ENCODE data around the gene CAMKK1.

CAMKK1 gene

GRCh38 chr17:3918372-3919122, 25.7 kb upstream of the CAMKK1 start:
- in situ Hi-C loops (cut with HindIII; ENCODE audit: low sequenced_read_pairs) = no loop called here

DNA sequence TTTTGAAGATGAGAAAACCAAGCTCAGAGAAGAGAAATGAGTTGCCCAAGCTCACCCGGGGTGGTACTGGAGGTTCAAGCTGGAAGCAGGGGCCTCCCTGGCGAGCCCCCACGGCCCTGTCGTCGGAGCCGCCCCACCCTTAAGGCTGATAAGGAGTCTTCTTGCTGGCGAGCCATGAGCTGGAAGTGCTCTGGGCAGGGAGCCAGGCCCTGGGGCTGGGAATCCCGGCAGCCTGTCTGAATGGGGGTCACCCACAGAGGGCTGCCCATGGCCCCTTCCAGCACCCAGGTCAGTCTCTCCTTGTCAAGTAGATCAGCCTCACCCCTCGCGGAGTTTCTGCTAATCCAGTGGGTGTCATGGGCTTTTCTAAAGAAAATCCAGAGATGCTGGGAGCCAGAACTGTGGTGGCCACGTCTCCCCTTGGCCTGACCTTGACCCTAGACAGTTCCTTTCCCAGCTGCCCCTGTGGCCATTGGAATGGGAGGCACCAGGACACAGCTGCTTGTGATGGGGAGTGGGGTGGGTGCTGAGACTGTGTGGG, 24.6 kb upstream of the CAMKK1 start:
- in situ Hi-C loops (cut with HindIII; ENCODE audit: low sequenced_read_pairs) = no loop called here

- in situ Hi-C loops (cut with HindIII; ENCODE audit: low sequenced_read_pairs) = no loop called here
These were observed 24.0 kb upstream of the CAMKK1 start for GRCh38 chr17:3916825-3917224.

GRCh38 chr17:3915995-3916696, 23.3 kb upstream of the CAMKK1 start, which contains the start of gene P2RX1:
Gene P2RX1 (minus strand): TSS chr17:3916465. CDS start chr17:3916225, 240 bp downstream.
- in situ Hi-C loops (cut with HindIII; ENCODE audit: low sequenced_read_pairs) = no loop called here

- in situ Hi-C loops (cut with HindIII; ENCODE audit: low sequenced_read_pairs) = no loop called here
These were observed 22.7 kb upstream of the CAMKK1 start for GRCh38 chr17:3915581-3915994.

DNA sequence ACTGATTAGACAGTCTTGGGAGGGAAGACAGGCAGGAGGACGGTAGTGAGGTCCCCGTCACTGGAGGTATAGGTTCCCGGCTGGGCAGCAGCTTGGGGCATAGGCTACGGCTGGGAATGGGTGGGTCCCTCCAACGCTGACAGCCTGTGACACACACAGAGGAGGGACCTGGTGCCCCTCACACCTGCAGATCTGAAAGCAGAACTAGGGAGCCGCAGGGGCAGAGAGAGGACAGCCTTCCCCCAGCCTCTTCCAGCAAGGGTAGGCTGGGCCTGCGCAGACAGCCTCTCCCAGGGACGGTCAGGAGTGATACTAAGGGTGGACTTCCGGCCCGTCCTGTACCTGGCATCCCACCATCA, 21.4 kb upstream of the CAMKK1 start:
- in situ Hi-C loops (cut with HindIII; ENCODE audit: low sequenced_read_pairs) = no loop called here

DNA sequence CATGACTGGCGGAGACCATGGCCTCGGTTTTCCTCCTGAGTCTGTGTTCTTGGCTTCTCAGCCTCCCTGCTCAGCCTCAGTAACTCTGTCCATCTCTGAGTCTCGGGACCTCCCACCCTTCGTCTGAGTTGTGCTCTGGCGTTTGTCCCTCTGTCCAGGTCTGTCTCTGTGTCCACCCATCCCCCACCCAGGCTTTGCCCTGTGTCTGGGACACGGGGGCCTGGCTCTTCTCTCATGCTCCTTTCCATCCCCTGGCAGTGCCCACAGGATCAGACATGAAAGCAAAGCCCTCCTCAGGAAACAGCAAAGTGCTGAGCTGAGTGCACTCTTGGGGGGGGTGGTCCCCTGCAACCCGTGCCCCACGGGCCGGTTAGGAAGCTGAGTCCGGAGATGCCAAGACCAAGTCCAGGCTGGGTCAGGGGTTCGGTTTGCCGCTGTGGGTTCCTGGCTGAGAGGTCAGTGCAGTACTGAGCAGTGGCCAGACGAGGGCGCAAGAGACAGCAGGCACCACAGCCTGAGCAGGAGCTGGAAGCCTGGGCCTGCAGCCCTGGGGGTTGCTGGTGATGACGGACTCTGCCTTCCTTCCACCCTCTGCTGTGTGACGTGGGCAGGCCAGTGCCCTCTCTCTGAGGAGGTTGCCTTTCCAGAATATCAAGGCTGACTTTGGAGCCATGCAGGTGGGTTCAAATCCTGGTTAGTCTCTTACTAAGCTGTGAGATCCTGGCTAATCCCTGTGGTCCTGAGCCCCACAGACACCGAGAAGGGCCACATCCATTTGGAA, 20.9 kb upstream of the CAMKK1 start:
- in situ Hi-C loops (cut with HindIII; ENCODE audit: low sequenced_read_pairs) = no loop called here

GRCh38 chr17:3912827-3913226, 20.0 kb upstream of the CAMKK1 start:
- in situ Hi-C loops (cut with HindIII; ENCODE audit: low sequenced_read_pairs) = no loop called here

GRCh38 chr17:3911271-3912053, 18.6 kb upstream of the CAMKK1 start:
- in situ Hi-C loops (cut with HindIII; ENCODE audit: low sequenced_read_pairs) = no loop called here

GRCh38 chr17:3910420-3911270, 17.8 kb upstream of the CAMKK1 start:
- in situ Hi-C loops (cut with HindIII; ENCODE audit: low sequenced_read_pairs) = no loop called here

DNA sequence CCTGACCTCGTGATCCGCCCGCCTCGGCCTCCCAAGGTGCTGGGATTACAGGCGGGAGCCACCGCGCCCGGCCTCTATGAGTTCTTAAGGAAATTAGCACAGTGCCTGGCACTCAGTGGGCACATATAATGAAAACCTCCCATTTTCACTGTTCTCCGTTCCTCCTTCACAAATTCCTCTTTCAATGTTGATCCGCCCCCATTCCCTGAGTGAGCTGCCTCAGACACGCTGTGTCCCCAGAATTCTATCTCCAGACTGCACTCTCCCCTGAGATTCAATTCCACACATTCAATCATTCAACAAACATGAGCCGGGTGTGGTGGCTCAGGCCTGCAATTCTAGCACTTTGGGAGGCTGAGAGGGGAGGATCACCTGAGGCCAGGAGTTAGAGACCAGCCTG, 16.4 kb upstream of the CAMKK1 start:
- in situ Hi-C loops (cut with HindIII; ENCODE audit: low sequenced_read_pairs) = no loop called here

GRCh38 chr17:3907483-3908216, 14.8 kb upstream of the CAMKK1 start:
- in situ Hi-C loops (cut with HindIII; ENCODE audit: low sequenced_read_pairs) = no loop called here

DNA sequence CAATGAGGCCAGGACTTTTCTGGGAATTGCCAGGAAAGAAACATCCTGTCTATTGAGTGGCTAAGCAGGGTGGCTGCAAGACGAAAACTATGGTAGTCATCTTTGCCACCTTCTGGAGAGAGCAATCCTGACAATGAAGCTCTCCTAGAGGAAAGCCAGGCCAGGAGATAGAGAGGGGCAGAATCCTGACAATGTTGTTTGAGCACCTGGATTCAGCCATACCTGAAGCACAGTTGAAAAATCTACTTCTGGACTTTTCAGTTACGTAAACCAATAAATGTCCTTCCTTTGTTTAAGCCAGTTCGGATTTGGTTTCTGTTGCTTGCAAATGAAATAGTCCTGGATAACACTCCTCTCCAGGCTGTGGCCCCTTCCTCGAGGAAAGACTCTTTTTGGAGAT, 14.0 kb upstream of the CAMKK1 start:
- in situ Hi-C loops (cut with HindIII; ENCODE audit: low sequenced_read_pairs) = no loop called here

DNA sequence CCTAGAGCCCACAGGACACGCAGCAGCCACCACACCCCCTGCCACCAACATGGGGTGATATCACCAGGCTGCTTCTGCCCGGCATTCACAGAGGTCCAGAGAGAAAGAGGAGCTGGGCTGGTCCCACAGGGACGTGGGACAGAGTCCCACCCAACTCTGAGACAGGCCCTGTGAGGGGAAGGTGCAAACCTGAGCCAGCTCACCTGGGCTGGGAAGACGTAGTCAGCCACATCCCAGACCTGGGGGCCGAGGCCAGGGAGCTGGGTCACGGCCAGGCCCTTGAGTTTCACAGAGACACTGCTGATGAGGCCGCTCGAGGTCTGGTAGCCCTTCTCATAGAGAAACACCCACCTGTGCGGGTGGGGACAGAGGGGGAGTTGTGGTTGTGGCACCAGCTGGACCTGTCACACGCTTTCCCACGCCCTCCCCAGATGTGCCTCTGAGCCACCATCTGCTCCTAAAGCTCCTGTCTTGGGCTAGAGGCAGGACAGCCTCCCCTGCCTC, 12.2 kb upstream of the CAMKK1 start:
- in situ Hi-C loops (cut with HindIII; ENCODE audit: low sequenced_read_pairs) = no loop called here

GRCh38 chr17:3904501-3904900, 11.6 kb upstream of the CAMKK1 start:
- in situ Hi-C loops (cut with HindIII; ENCODE audit: low sequenced_read_pairs) = no loop called here

DNA sequence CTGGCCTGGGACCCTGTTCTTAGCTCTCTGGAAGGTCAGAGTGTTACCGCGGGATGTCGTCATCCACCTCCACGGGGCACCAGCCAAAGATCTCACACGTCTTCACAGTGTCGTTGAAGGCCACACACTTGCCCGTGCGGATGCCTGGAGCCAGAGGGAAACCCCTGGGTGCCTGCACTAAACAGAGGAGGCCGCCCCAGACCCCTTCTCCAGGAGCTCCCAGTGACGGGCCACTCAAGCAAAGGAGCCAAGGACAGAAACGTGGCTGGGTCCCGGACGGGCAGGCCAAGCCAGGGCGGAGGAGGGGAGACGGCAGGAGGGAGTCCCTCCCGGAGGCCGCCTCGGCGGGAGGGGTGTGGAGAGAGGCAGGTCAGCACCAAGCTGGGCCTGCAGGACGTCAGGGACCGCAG, 11.0 kb upstream of the CAMKK1 start:
- in situ Hi-C loops (cut with HindIII; ENCODE audit: low sequenced_read_pairs) = no loop called here

DNA sequence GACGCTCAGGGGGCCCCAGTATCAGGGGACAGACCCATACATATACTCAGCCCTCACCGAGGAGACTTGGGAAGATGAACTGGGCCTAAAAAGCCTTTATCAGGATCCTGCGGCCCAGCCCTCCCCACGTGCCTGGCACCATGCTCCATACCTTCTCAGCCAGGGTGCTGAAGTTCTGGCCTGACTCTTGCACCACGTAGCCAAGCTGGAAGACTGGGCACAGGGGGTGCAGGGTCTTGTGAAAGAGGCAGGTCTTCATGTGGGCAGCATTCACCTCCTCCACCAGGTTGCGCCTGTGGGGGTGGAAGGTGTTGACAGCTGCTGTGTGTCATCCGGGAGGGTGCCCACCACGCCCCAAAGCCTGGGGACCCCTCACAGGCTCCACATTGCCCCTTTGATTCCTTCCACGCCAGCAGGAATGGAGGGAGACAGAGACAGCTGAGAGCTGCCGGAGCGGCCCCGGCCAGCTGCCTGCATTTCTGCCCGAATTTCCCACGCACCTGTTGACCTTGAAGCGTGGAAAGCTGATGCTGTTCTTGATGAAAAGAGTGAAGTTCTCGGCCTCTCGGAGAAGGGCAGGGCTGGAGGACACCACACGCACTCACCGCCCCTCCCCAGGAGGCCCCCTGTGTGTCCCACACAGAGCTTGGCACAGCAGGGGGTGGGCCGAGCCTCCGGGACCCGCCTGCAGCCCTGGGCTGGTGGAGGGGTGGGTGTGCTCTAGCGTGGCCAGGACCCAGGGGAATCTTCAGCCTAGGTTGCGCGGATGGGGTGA, 10.4 kb upstream of the CAMKK1 start:
- in situ Hi-C loops (cut with HindIII; ENCODE audit: low sequenced_read_pairs) = no loop called here

DNA sequence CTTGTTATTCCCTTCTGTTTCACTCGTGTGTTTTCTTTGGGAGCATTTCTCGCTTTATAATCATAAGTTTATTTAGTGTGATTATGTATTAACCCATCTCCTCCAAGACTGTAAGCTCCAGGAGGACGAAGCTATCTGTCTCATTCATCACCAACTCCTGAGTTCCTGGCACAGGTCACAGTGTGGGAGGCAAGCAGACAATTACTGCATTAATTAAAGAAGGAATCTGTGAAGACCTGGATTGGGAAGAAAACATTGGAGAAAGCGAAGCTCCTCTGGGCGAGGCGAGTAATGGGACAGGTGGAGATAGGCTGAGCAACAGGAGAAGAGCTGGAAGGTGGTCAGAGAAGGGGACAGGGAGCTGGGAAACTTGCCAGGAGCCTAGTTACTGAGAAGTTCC, 7.8 kb upstream of the CAMKK1 start:
- in situ Hi-C loops (cut with HindIII; ENCODE audit: low sequenced_read_pairs) = no loop called here
